ENCODE data around the gene ADGRF3. TPM values are rescaled to one million over a fixed set of nuclear protein-coding genes. Genes with fewer than 3 reads are reported as not detected.

ADGRF3 gene
- total and polyA plus RNA-seq, 9 of the 15 experiments (the other 6 are each of a cell fraction or from before 2014, with no cell fraction given) = 0.04 to 0.54 (median 0.16) TPM; not detected in 2

DNA sequence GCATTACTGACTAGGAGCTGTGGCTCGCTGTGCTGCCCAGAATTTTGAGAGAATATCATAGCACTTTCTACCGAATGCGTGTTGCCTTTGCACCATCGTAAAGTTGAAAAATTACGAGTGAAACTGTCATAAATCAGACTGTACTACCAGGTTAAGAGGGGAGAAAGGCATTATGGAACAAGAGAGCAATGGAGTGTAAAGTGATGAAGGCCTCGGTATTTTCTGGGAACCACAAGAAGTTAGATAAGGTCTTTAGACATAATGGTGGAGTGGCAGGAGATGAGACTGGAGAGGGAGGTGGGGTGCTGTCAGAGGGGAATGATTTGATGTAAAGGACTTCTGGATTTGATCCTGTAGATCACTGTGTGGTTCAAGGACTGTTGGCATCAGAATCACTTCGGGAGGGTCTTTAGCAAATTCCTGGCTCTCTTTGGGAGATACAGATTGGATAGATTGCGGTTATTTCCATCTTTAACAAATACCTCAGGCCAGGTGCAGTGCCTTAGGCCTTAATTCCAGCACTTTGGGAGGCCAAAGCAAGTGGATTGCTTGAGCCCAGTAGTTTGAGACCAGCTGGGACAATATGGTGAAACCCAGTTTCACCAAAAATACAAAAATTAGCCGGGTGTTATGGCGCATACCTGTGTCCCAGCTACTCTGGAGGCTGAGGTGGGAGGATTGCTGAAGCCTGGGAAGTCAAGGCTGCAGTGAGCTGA is 4.9 kb upstream of the ADGRF3 start (continued):
- TF ChIP-seq, protein P1, sequence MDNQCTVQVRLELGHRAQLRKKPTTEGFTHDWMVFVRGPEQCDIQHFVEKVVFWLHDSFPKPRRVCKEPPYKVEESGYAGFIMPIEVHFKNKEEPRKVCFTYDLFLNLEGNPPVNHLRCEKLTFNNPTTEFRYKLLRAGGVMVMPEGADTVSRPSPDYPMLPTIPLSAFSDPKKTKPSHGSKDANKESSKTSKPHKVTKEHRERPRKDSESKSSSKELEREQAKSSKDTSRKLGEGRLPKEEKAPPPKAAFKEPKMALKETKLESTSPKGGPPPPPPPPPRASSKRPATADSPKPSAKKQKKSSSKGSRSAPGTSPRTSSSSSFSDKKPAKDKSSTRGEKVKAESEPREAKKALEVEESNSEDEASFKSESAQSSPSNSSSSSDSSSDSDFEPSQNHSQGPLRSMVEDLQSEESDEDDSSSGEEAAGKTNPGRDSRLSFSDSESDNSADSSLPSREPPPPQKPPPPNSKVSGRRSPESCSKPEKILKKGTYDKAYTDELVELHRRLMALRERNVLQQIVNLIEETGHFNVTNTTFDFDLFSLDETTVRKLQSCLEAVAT (IDR thresholded peaks at IDR 0.05) = peak in 1 of 2 experiments; percentile 42; a peak in 1 of 4 replicates
- TF ChIP-seq SMARCE1 (IDR thresholded peaks at IDR 0.05) (0 out of 2 replicates have a peak, but pooled peaks have one; percentile 30), SOX6 (IDR thresholded peaks at IDR 0.05) (peak; percentile 68; the same call in 1 of the 2 replicates), KDM1A (IDR thresholded peaks at IDR 0.05) (0 out of 4 replicates have a peak, but pooled peaks of 1 of the 2 experiments have one; percentile 8), EP400 (IDR thresholded peaks at IDR 0.05) (0 out of 2 replicates have a peak, but pooled peaks have one; percentile 18), ATF1 (CRISPR knock-in tag; IDR thresholded peaks at IDR 0.05) (no peak), ATF1 (tag; IDR thresholded peaks at IDR 0.05) (0 out of 2 replicates have a peak, but pooled peaks have one; percentile 9), EHMT2 (IDR thresholded peaks at IDR 0.05) (0 out of 2 replicates have a peak, but pooled peaks have one; percentile 19), HDAC1 (IDR thresholded peaks at IDR 0.05) (peak in 1 of 2 experiments; percentile 16; a peak in 1 of 4 replicates), MTA3 (IDR thresholded peaks at IDR 0.05; ENCODE audit: borderline replicate concordance) (0 out of 2 replicates have a peak, but pooled peaks have one; percentile 17), SREBF2 (CRISPR knock-in tag; IDR thresholded peaks at IDR 0.05) (no peak), CC2D1A (IDR thresholded peaks at IDR 0.05) (no peak), ZNF212 (CRISPR knock-in tag; IDR thresholded peaks at IDR 0.05) (no peak)
- TF ChIP-seq, protein P2, sequence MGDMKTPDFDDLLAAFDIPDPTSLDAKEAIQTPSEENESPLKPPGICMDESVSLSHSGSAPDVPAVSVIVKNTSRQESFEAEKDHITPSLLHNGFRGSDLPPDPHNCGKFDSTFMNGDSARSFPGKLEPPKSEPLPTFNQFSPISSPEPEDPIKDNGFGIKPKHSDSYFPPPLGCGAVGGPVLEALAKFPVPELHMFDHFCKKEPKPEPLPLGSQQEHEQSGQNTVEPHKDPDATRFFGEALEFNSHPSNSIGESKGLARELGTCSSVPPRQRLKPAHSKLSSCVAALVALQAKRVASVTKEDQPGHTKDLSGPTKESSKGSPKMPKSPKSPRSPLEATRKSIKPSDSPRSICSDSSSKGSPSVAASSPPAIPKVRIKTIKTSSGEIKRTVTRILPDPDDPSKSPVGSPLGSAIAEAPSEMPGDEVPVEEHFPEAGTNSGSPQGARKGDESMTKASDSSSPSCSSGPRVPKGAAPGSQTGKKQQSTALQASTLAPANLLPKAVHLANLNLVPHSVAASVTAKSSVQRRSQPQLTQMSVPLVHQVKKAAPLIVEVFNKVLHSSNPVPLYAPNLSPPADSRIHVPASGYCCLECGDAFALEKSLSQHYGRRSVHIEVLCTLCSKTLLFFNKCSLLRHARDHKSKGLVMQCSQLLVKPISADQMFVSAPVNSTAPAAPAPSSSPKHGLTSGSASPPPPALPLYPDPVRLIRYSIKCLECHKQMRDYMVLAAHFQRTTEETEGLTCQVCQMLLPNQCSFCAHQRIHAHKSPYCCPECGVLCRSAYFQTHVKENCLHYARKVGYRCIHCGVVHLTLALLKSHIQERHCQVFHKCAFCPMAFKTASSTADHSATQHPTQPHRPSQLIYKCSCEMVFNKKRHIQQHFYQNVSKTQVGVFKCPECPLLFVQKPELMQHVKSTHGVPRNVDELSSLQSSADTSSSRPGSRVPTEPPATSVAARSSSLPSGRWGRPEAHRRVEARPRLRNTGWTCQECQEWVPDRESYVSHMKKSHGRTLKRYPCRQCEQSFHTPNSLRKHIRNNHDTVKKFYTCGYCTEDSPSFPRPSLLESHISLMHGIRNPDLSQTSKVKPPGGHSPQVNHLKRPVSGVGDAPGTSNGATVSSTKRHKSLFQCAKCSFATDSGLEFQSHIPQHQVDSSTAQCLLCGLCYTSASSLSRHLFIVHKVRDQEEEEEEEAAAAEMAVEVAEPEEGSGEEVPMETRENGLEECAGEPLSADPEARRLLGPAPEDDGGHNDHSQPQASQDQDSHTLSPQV (IDR thresholded peaks at IDR 0.05) = 0 out of 2 replicates have a peak, but pooled peaks have one; percentile 43
- TF ChIP-seq, protein P3, sequence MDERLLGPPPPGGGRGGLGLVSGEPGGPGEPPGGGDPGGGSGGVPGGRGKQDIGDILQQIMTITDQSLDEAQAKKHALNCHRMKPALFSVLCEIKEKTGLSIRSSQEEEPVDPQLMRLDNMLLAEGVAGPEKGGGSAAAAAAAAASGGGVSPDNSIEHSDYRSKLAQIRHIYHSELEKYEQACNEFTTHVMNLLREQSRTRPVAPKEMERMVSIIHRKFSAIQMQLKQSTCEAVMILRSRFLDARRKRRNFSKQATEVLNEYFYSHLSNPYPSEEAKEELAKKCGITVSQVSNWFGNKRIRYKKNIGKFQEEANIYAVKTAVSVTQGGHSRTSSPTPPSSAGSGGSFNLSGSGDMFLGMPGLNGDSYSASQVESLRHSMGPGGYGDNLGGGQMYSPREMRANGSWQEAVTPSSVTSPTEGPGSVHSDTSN (CRISPR knock-in tag; IDR thresholded peaks at IDR 0.05; ENCODE audit: low read depth) = no peak
- TF ChIP-seq, protein P3 (tag; conservative IDR thresholded peaks at IDR 0.05; ENCODE audit: low read depth) = peak; percentile 73
- TF ChIP-seq, protein P4, sequence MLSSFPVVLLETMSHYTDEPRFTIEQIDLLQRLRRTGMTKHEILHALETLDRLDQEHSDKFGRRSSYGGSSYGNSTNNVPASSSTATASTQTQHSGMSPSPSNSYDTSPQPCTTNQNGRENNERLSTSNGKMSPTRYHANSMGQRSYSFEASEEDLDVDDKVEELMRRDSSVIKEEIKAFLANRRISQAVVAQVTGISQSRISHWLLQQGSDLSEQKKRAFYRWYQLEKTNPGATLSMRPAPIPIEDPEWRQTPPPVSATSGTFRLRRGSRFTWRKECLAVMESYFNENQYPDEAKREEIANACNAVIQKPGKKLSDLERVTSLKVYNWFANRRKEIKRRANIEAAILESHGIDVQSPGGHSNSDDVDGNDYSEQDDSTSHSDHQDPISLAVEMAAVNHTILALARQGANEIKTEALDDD (IDR thresholded peaks at IDR 0.05) = peak; percentile 45; the same call in 1 of the 2 replicates
- TF ChIP-seq, protein P5, sequence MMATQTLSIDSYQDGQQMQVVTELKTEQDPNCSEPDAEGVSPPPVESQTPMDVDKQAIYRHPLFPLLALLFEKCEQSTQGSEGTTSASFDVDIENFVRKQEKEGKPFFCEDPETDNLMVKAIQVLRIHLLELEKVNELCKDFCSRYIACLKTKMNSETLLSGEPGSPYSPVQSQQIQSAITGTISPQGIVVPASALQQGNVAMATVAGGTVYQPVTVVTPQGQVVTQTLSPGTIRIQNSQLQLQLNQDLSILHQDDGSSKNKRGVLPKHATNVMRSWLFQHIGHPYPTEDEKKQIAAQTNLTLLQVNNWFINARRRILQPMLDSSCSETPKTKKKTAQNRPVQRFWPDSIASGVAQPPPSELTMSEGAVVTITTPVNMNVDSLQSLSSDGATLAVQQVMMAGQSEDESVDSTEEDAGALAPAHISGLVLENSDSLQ (IDR thresholded peaks at IDR 0.05) = peak; percentile 78
